Measurements from ENCODE around the gene VAV3.

DNA sequence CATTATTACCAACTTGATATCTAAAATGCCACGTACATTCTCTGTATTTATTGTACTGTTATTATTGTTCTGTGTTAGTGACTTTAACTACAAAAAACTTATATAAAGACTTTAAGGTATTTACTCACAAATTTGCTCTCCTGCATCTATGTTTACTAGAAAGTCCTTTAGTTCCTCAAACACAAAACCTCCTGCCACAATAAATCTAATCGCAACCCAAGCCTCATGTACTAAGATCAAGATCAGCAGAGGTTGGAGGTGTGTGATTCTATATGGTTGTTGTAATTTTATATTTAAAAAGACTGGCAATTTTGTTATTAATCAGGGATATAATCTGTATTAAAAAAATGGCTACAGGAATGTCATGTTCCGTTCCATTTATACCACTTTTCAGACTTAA is 68.6 kb downstream of the VAV3 start:
- TF ChIP-seq, protein P1, sequence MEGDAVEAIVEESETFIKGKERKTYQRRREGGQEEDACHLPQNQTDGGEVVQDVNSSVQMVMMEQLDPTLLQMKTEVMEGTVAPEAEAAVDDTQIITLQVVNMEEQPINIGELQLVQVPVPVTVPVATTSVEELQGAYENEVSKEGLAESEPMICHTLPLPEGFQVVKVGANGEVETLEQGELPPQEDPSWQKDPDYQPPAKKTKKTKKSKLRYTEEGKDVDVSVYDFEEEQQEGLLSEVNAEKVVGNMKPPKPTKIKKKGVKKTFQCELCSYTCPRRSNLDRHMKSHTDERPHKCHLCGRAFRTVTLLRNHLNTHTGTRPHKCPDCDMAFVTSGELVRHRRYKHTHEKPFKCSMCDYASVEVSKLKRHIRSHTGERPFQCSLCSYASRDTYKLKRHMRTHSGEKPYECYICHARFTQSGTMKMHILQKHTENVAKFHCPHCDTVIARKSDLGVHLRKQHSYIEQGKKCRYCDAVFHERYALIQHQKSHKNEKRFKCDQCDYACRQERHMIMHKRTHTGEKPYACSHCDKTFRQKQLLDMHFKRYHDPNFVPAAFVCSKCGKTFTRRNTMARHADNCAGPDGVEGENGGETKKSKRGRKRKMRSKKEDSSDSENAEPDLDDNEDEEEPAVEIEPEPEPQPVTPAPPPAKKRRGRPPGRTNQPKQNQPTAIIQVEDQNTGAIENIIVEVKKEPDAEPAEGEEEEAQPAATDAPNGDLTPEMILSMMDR (IDR thresholded peaks at IDR 0.05), result no peak
- TF ChIP-seq POLR2A (IDR thresholded peaks at IDR 0.05), result no peak
